Neural progenitor cell (in vitro differentiated cells): ENCODE results near the gene NPHP4. TPM values are rescaled to one million over a fixed set of nuclear protein-coding genes. Genes with fewer than 3 reads are reported as not detected.

Experiments
- DNase-seq: peaks from one replicate; pipeline ENCODE4 v3.0.0-alpha.2; 2016; ENCODE audit warnings: low spot score
- H2AFZ ChIP-seq: fragments of 200-600 bp; sonication (generic); replicated peaks from 2 replicates; pipeline ENCODE4 v1.6.1; 2016; ENCODE audit warnings: antibody characterized with exemption
- H3F3A ChIP-seq: fragments of 200-600 bp; sonication (generic); 2 replicates; pipeline ENCODE4 v1.6.1; 2016; ENCODE audit warnings: antibody characterized with exemption, low read depth
- H3K27ac ChIP-seq: fragments of 200-600 bp; sonication (generic); 2 replicates; pipeline ENCODE4 v1.5.1; 2016; ENCODE audit warnings: mild to moderate bottlenecking
- H3K27me3 ChIP-seq: fragments of 200-600 bp; sonication (generic); 2 replicates; pipeline ENCODE4 v1.6.1; 2016; ENCODE audit warnings: mild to moderate bottlenecking, moderate library complexity
- H3K36me3 ChIP-seq: fragments of 200-600 bp; sonication (generic); 2 replicates; pipeline ENCODE4 v1.5.1; 2016
- H3K4me1 ChIP-seq: fragments of 200-600 bp; sonication (generic); 2 replicates; pipeline ENCODE4 v1.6.1; 2016; ENCODE audit warnings: mixed run types
- H3K4me2 ChIP-seq: fragments of 200-600 bp; sonication (generic); 2 replicates; pipeline ENCODE4 v1.6.1; 2016
- H3K4me3 ChIP-seq: fragments of 200-600 bp; sonication (generic); 2 replicates; pipeline ENCODE4 v1.5.1; 2016
- H3K79me2 ChIP-seq: fragments of 200-600 bp; sonication (generic); 2 replicates; pipeline ENCODE4 v1.6.1; 2016; ENCODE audit warnings: low read depth
- H3K9ac ChIP-seq: fragments of 200-600 bp; sonication (generic); 2 replicates; pipeline ENCODE4 v1.6.1; 2016
- H3K9me3 ChIP-seq: fragments of 200-600 bp; sonication (generic); 2 replicates; pipeline ENCODE4 v1.5.1; 2016; ENCODE audit warnings: low read depth
- H4K20me1 ChIP-seq: fragments of 200-600 bp; sonication (generic); 2 replicates; pipeline ENCODE4 v1.6.1; 2016; ENCODE audit warnings: low read depth
- H3K27ac Mint-ChIP-seq: 3 replicates; pipeline ENCODE4 v1.8.0; 2021; ENCODE audit warnings: mixed read lengths
- H3K27me3 Mint-ChIP-seq: 2 replicates; pipeline ENCODE4 v1.8.0; 2022; ENCODE audit warnings: low read depth, mild to moderate bottlenecking, inconsistent platforms, moderate library complexity, mixed read lengths; ENCODE audit not compliant: insufficient read depth
- H3K36me3 Mint-ChIP-seq: 3 replicates; pipeline ENCODE4 v1.8.0; 2021; ENCODE audit warnings: mixed read lengths
- H3K4me1 Mint-ChIP-seq: 3 replicates; pipeline ENCODE4 v1.8.0; 2021; ENCODE audit warnings: mixed read lengths
- H3K4me3 Mint-ChIP-seq: 3 replicates; pipeline ENCODE4 v1.8.0; 2021; ENCODE audit warnings: mild to moderate bottlenecking, moderate library complexity, mixed read lengths
- H3K9me3 Mint-ChIP-seq: 3 replicates; pipeline ENCODE4 v1.8.0; 2020; ENCODE audit warnings: mixed read lengths
- EZH2 ChIP-seq: fragments of 200-600 bp; sonication (generic); IDR thresholded peaks from 2 replicates; pipeline ENCODE4 v1.6.1; 2017; ENCODE audit warnings: antibody characterized with exemption, mild to moderate bottlenecking, moderate library complexity
- EZH2phosphoT487 ChIP-seq: fragments of 200-600 bp; sonication (generic); IDR thresholded peaks from 2 replicates; pipeline ENCODE4 v1.6.1; 2017; ENCODE audit warnings: antibody characterized with exemption
- total RNA-seq: library from RNA; depleted of rRNA; stranded (reverse); fragments of >200 nt; gene quantifications from 2 replicates; pipeline ENCODE4 v1.2.3, GENCODE V29; 2015; ENCODE audit warnings: low replicate concordance
- TF ChIP-seq, protein P1 (sequence below): fragments of 200-600 bp; sonication (generic); IDR thresholded peaks from 2 replicates; pipeline ENCODE4 v1.5.1; 2017; ENCODE audit warnings: antibody characterized with exemption, mild to moderate bottlenecking

The NPHP4 gene
- total RNA-seq, 1 donor from 2014 or later: 8.9 TPM

DNA sequence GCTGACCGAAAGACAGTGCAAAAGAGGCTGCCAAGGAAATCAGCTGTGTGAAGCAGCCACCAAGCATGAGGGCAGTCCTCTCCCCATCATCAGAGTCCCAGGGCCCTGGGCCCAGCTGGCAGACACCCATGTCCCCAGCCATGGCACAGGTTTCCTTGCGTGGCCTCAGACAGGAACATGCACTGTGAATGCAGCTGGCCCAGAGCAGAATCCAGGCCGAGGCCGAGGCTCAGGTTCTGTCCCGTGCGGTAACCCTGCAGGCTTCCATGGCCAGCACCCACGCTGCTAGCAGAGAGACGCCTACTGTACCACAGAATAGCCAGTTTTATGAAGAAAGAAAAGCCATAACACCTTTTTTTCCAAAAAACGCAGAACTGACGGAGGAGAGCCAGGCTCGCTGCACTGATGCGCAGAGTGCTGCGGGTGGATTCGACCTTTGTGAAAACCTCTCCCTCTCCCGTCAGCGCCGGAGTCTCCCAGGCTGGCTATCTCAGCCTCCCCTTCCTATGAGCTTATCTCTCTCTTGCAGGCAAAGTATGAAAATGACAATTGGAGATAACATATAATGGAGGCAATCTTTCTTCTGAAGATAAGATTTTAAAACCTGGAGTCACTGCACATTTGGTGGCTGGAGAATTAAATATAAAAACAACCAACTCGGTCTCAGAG, 106.6 kb downstream of the NPHP4 start:
- H3K36me3 ChIP-seq: no peaks in the 10 kb centered on the region
- peaks cover 29% of the 10 kb centered on the region for H3K4me1 Mint-ChIP-seq

DNA sequence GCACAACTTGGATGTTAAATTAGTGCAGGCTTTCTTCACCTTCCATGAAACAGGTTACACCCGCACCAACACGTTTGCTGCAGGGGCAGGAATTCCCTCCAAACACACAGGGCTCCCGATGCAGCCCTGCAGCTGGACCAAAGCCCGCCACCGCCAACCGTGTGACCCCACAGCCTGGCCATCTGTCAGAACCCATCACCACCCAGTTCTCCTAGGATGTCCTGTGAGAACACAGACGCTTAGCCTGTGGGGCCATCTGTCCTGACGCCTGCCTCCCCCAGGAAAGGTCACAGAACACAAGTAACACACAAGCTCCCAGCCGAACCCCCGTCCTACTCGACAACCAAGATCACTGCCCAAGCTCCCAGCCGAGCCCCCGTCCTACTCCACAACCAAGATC, 108.1 kb downstream of the NPHP4 start:
- Mint-ChIP-seq H3K27ac (no peak overlapping the region), H3K36me3 (peaks cover 36% of the 10 kb centered on the region), H3K27me3 (peaks cover 24% of the 10 kb centered on the region), H3K4me3 (no peak overlapping the region), H3K4me1 (peaks cover 20% of the 10 kb centered on the region), H3K9me3 (no peaks in the 10 kb centered on the region)
- no peak for DNase-seq
- no peak overlapping the region for H3K4me3 ChIP-seq
- H3K36me3 ChIP-seq: no peaks in the 10 kb centered on the region
- no peaks in the 10 kb centered on the region for H3K4me1 ChIP-seq
- no peak overlapping the region for H3K4me2 ChIP-seq
- no peaks in the 10 kb centered on the region for H3F3A ChIP-seq
- no peak overlapping the region for H3K9ac ChIP-seq
- TF ChIP-seq EZH2: no peak
- no peak for TF ChIP-seq EZH2phosphoT487
- TF ChIP-seq, protein P1, sequence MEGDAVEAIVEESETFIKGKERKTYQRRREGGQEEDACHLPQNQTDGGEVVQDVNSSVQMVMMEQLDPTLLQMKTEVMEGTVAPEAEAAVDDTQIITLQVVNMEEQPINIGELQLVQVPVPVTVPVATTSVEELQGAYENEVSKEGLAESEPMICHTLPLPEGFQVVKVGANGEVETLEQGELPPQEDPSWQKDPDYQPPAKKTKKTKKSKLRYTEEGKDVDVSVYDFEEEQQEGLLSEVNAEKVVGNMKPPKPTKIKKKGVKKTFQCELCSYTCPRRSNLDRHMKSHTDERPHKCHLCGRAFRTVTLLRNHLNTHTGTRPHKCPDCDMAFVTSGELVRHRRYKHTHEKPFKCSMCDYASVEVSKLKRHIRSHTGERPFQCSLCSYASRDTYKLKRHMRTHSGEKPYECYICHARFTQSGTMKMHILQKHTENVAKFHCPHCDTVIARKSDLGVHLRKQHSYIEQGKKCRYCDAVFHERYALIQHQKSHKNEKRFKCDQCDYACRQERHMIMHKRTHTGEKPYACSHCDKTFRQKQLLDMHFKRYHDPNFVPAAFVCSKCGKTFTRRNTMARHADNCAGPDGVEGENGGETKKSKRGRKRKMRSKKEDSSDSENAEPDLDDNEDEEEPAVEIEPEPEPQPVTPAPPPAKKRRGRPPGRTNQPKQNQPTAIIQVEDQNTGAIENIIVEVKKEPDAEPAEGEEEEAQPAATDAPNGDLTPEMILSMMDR: no peak
- H3K27ac ChIP-seq: no peak overlapping the region
- no peaks in the 10 kb centered on the region for H3K79me2 ChIP-seq
- H2AFZ ChIP-seq: no peak overlapping the region
- H3K9me3 ChIP-seq: no peaks in the 10 kb centered on the region
- no peaks in the 10 kb centered on the region for H3K27me3 ChIP-seq
- no peaks in the 10 kb centered on the region for H4K20me1 ChIP-seq

More for the DNA sequence above, 106.6 kb downstream of the NPHP4 start:
- Histone ChIP-seq H3K9ac (no peak overlapping the region), H3K4me2 (no peak overlapping the region), H3K79me2 (no peaks in the 10 kb centered on the region), H4K20me1 (peaks cover 10% of the 10 kb centered on the region), H3K4me1 (peaks cover 7% of the 10 kb centered on the region), H3K9me3 (no peaks in the 10 kb centered on the region), H3K4me3 (no peak overlapping the region), H2AFZ (no peak overlapping the region), H3K27ac (no peak overlapping the region), H3K27me3 (no peaks in the 10 kb centered on the region), H3F3A (no peaks in the 10 kb centered on the region)
- H3K27ac Mint-ChIP-seq: no peak overlapping the region
- peaks cover 22% of the 10 kb centered on the region for H3K27me3 Mint-ChIP-seq
- DNase-seq: no peak
- TF ChIP-seq EZH2phosphoT487 (no peak), EZH2 (no peak)
- TF ChIP-seq, protein P1: no peak
- peaks cover 31% of the 10 kb centered on the region for H3K36me3 Mint-ChIP-seq
- H3K4me3 Mint-ChIP-seq: no peak overlapping the region
- no peaks in the 10 kb centered on the region for H3K9me3 Mint-ChIP-seq

- H3K4me3 Mint-ChIP-seq: no peak overlapping the region
- no peaks in the 10 kb centered on the region for H3K4me1 ChIP-seq
- no peaks in the 10 kb centered on the region for H3F3A ChIP-seq
- no peak overlapping the region for H2AFZ ChIP-seq
- H3K4me1 Mint-ChIP-seq: peaks cover 17% of the 10 kb centered on the region
- no peak overlapping the region for H3K27ac ChIP-seq
- H3K36me3 Mint-ChIP-seq: peaks cover 39% of the 10 kb centered on the region
- H3K27me3 Mint-ChIP-seq: peaks cover 22% of the 10 kb centered on the region
- H3K9me3 Mint-ChIP-seq: no peaks in the 10 kb centered on the region
- H3K27ac Mint-ChIP-seq: peak overlapping the region; percentile 21
- no peak for DNase-seq
- H3K79me2 ChIP-seq: no peaks in the 10 kb centered on the region
- H3K4me2 ChIP-seq: no peak overlapping the region
- TF ChIP-seq EZH2 (no peak), EZH2phosphoT487 (no peak)
- TF ChIP-seq, protein P1: no peak
- H3K9ac ChIP-seq: no peak overlapping the region
- no peak overlapping the region for H3K4me3 ChIP-seq
- no peaks in the 10 kb centered on the region for H4K20me1 ChIP-seq
- no peaks in the 10 kb centered on the region for H3K9me3 ChIP-seq
- H3K27me3 ChIP-seq: no peaks in the 10 kb centered on the region
- no peaks in the 10 kb centered on the region for H3K36me3 ChIP-seq
Observed at GRCh38 chr1:5883129-5884048, 108.8 kb downstream of the NPHP4 start.
